ENCODE measurements around the gene GPR132. TPM values are rescaled to one million over a fixed set of nuclear protein-coding genes. Genes with fewer than 3 reads are reported as not detected.

The GPR132 gene
- total and polyA plus RNA-seq, 2 donors (not counting 1 experiment from before 2014, with no cell fraction given) = 38.6 to 54.5 TPM

DNA sequence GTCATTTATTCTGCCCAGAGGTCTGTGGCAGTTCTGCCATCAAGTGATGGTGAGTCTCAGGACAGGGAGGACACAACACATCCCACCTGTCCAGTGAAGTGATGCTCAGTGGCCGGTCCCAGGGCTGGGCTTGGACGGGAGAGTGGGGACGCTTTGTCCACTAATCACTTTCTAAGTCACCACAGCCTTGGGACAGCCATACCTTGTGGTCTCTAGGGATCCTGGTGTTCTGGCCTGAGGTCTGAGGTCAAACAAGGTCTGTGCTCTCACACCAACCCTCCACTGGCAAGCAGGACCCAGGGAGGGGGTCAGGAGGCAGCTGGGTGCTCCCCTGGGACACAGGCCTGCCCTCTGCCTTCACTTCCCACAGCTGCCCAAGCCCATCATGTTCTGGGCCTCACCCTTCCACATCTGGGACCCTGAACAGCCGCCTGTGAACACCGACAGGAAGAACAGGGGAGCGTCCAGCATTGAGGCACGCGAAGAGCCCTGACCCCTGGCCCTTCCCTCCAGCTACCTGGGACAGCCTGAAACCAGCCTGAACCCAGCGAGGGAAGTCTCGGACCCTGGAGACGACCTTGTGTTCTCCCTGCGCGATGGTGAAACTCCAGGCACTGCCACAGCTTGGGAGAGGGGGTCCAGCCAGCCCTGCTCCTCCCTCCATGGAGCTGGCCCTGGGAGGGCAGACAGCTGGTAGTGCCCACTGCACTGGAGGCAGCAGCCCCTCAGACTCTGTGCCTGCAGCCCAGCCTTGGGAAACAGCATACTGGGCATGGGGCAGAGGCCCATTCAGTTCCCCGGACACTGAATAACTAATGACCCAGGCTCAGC, 19.7 kb upstream of the GPR132 start:
- TF ChIP-seq, protein P1, sequence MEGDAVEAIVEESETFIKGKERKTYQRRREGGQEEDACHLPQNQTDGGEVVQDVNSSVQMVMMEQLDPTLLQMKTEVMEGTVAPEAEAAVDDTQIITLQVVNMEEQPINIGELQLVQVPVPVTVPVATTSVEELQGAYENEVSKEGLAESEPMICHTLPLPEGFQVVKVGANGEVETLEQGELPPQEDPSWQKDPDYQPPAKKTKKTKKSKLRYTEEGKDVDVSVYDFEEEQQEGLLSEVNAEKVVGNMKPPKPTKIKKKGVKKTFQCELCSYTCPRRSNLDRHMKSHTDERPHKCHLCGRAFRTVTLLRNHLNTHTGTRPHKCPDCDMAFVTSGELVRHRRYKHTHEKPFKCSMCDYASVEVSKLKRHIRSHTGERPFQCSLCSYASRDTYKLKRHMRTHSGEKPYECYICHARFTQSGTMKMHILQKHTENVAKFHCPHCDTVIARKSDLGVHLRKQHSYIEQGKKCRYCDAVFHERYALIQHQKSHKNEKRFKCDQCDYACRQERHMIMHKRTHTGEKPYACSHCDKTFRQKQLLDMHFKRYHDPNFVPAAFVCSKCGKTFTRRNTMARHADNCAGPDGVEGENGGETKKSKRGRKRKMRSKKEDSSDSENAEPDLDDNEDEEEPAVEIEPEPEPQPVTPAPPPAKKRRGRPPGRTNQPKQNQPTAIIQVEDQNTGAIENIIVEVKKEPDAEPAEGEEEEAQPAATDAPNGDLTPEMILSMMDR (IDR thresholded peaks at IDR 0.05) = no peak
- no peak for TF ChIP-seq EZH2 (IDR thresholded peaks at IDR 0.05; ENCODE audit: borderline replicate concordance, insufficient read depth, low read depth, low read length, poor library complexity, severe bottlenecking)
- no peak overlapping the region for H3K9ac ChIP-seq (ENCODE audit: low read length)
- H3K4me3 ChIP-seq (ENCODE audit: control extremely low read depth in 1 of 5, extremely low read depth in 1 of 5, insufficient read depth in 1 of 5, low read depth in 2 of 5, low read length in 4 of 5) = no peak overlapping the region
- POLR2A ChIA-PET = interaction anchor here (0.5 to 1.4 kb wide), 4 partner anchors 12 to 186 kb away, joined by 3 read pairs; no protein-coding TSS in a partner anchor
- H3K36me3 ChIP-seq (replicated peaks in 1 of 2; ENCODE audit: control extremely low read depth in 1 of 2, control insufficient read depth in 1 of 2, extremely low read depth in 1 of 2, insufficient read depth in 2 of 2, low read length in 1 of 2) = no peaks in the 10 kb centered on the region
- H3K4me2 ChIP-seq (replicated peaks; ENCODE audit: low read depth, low read length, poor library complexity, severe bottlenecking) = no peak overlapping the region
- peaks cover 13% of the 10 kb centered on the region for H3K27me3 Mint-ChIP-seq
- peaks cover 11% of the 10 kb centered on the region for H3K79me2 ChIP-seq (ENCODE audit: control insufficient read depth, insufficient read depth, low read length)
- H3K27ac Mint-ChIP-seq = no peak overlapping the region
- peaks cover 0 to 30% (median 9%) of the 10 kb centered on the region in 4 experiments for H3K27me3 ChIP-seq (replicated peaks in 1 of 4; ENCODE audit: control extremely low read depth in 1 of 4, control insufficient read depth in 3 of 4, insufficient read depth in 4 of 4, low read length in 3 of 4)
- no peak overlapping the region for H2AFZ ChIP-seq (ENCODE audit: insufficient read depth, low read depth, low read length, poor library complexity, severe bottlenecking)
- intact Hi-C loops (cut with micrococcal nuclease) = no loop called here
- ATAC-seq (ENCODE audit: low read depth) (no peak), DNase-seq (no peak)
- CTCF ChIA-PET = interaction anchor here (1.5 to 8.8 kb wide), 7 partner anchors 7 to 110 kb away, joined by 7 to 192 read pairs (median 8); partner anchors contain the start of gene GPR132
- peaks cover 13% of the 10 kb centered on the region for H3K4me1 Mint-ChIP-seq
- H3K4me1 ChIP-seq (ENCODE audit: control insufficient read depth in 2 of 2, insufficient read depth in 2 of 2, low read length in 2 of 2) = peaks cover 9 to 17% of the 10 kb centered on the region in 2 donors
- no peak overlapping the region for H3K4me3 Mint-ChIP-seq
- no peak overlapping the region for H3K27ac ChIP-seq (ENCODE audit: low read length in 2 of 2)
- H3K9me3 Mint-ChIP-seq (ENCODE audit: insufficient read depth) = no peaks in the 10 kb centered on the region
- WGBS (ENCODE audit: insufficient coverage) = 94% methylated on average over 13 of the region's 14 CpGs
- H4K20me1 ChIP-seq (ENCODE audit: control insufficient read depth, insufficient read depth, low read length, poor library complexity, severe bottlenecking) = peaks cover 6% of the 10 kb centered on the region
- no peaks in the 10 kb centered on the region for H3K9me3 ChIP-seq (ENCODE audit: control extremely low read depth in 1 of 3, control insufficient read depth in 2 of 3, insufficient read depth in 1 of 3, low read length in 2 of 3)
